Neural cell (in vitro differentiated cells): Measurements from ENCODE around the gene BEND7. TPM values are rescaled to one million over a fixed set of nuclear protein-coding genes. Genes with fewer than 3 reads are reported as not detected.

Source experiments
- H2AFZ ChIP-seq: fragments of 200-600, 300-800 bp; sonication (generic), shearing (Covaris generic); 2 replicates; pipeline ENCODE4 v1.6.0; 2014; ENCODE audit warnings: low read depth, mild to moderate bottlenecking, antibody characterized with exemption, low read length, moderate library complexity
- H3F3A ChIP-seq: fragments of 200-600 bp; shearing (Covaris generic); 2 replicates; pipeline ENCODE4 v1.6.1; 2016; ENCODE audit warnings: mild to moderate bottlenecking, moderate library complexity, mixed read lengths, antibody characterized with exemption, low read length; ENCODE audit not compliant: insufficient read depth, poor library complexity, severe bottlenecking
- H3K27ac ChIP-seq: fragments of 200-600, 300-800 bp; sonication (generic), shearing (Covaris generic); 2 replicates; pipeline ENCODE4 v1.5.1; 2014; ENCODE audit warnings: mild to moderate bottlenecking, low read length, moderate library complexity
- H3K27me3 ChIP-seq: fragments of 300-800, 200-600 bp; sonication (generic), shearing (Covaris generic); 2 replicates; pipeline ENCODE4 v1.6.0; 2014; ENCODE audit warnings: mild to moderate bottlenecking, low read depth, low read length, moderate library complexity; ENCODE audit not compliant: insufficient read depth
- H3K36me3 ChIP-seq: fragments of 300-800, 200-600 bp; sonication (generic), shearing (Covaris generic); 2 replicates; pipeline ENCODE4 v1.5.1; 2014; ENCODE audit warnings: mild to moderate bottlenecking, antibody characterized with exemption, low read length, moderate library complexity; ENCODE audit not compliant: insufficient read depth
- H3K4me2 ChIP-seq: fragments of 300-800, 200-600 bp; sonication (generic), shearing (Covaris generic); 2 replicates; pipeline ENCODE4 v1.6.0; 2014; ENCODE audit warnings: mild to moderate bottlenecking, low read length
- H3K4me3 ChIP-seq: fragments of 300-800, 200-600 bp; sonication (generic), shearing (Covaris generic); 2 replicates; pipeline ENCODE4 v1.5.1; 2014; ENCODE audit warnings: mild to moderate bottlenecking, low read length, moderate library complexity
- H3K79me2 ChIP-seq: fragments of 200-600 bp; shearing (Covaris generic); replicated peaks from 2 replicates; pipeline ENCODE4 v1.6.0; 2014; ENCODE audit warnings: mild to moderate bottlenecking, low read length, moderate library complexity; ENCODE audit not compliant: insufficient read depth
- H3K9ac ChIP-seq: fragments of 300-800, 200-600 bp; sonication (generic), shearing (Covaris generic); 2 replicates; pipeline ENCODE4 v1.6.1; 2016; ENCODE audit warnings: mild to moderate bottlenecking, low read length, mixed read lengths
- H3K9me2 ChIP-seq: fragments of 200-600 bp; shearing (Covaris generic); 2 replicates; pipeline ENCODE4 v1.6.1; 2016; ENCODE audit warnings: mild to moderate bottlenecking, low read length, mixed read lengths; ENCODE audit not compliant: insufficient read depth
- H3K9me3 ChIP-seq: fragments of 200-600, 300-800 bp; sonication (generic), shearing (Covaris generic); 2 replicates; pipeline ENCODE4 v1.6.1; 2016; ENCODE audit warnings: mild to moderate bottlenecking, mixed run types, low read length, moderate library complexity, mixed read lengths
- H4K20me1 ChIP-seq: fragments of 200-600 bp; shearing (Covaris generic); 2 replicates; pipeline ENCODE4 v1.6.1; 2016; ENCODE audit warnings: mild to moderate bottlenecking, mixed run types; ENCODE audit not compliant: insufficient read depth
- CTCF ChIP-seq: fragments of 450-650 bp; IDR thresholded peaks from 2 replicates; pipeline ENCODE4 v1.5.1; 2014; ENCODE audit warnings: antibody characterized with exemption, mild to moderate bottlenecking, moderate library complexity; ENCODE audit not compliant: poor library complexity, severe bottlenecking
- EP300 ChIP-seq: fragments of 450-650 bp; conservative IDR thresholded peaks from 2 replicates; pipeline ENCODE4 v1.6.1; 2014; ENCODE audit warnings: antibody characterized with exemption, mild to moderate bottlenecking, moderate library complexity; ENCODE audit not compliant: poor library complexity, severe bottlenecking
- EZH2 ChIP-seq: fragments of 200-600, 300-800 bp; shearing (Covaris generic), sonication (generic); IDR thresholded peaks from 2 replicates; pipeline ENCODE4 v1.6.1; 2014; ENCODE audit warnings: antibody characterized with exemption, low read length, borderline replicate concordance, mild to moderate bottlenecking; ENCODE audit not compliant: insufficient read depth, poor library complexity, severe bottlenecking
- MXI1 ChIP-seq: fragments of 450-650 bp; conservative IDR thresholded peaks from 2 replicates; pipeline ENCODE4 v1.6.1; 2014; ENCODE audit warnings: antibody characterized with exemption, mild to moderate bottlenecking; ENCODE audit not compliant: poor library complexity, severe bottlenecking
- POLR2AphosphoS5 ChIP-seq: IDR thresholded peaks from 2 replicates; pipeline ENCODE4 v1.6.1; 2012
- RAD21 ChIP-seq: fragments of 450-650 bp; conservative IDR thresholded peaks from 2 replicates; pipeline ENCODE4 v1.6.1; 2014; ENCODE audit warnings: antibody characterized with exemption, mild to moderate bottlenecking, moderate library complexity
- REST ChIP-seq: IDR thresholded peaks from 2 replicates; pipeline ENCODE4 v1.6.1; 2012; ENCODE audit warnings: borderline replicate concordance
- SMC3 ChIP-seq: fragments of 450-650 bp; conservative IDR thresholded peaks from 2 replicates; pipeline ENCODE4 v1.6.1; 2014; ENCODE audit warnings: antibody characterized with exemption, mild to moderate bottlenecking, moderate library complexity; ENCODE audit not compliant: poor library complexity
- TAF1 ChIP-seq: IDR thresholded peaks from 2 replicates; pipeline ENCODE4 v1.6.1; 2012; ENCODE audit warnings: low read depth
- polyA plus RNA-seq: library from polyadenylated mRNA; depleted of rRNA; stranded (reverse); fragments of >200 nt; gene quantifications from 2 replicates; pipeline ENCODE4 v1.2.3, GENCODE V29; 2014

The BEND7 gene
- polyA plus RNA-seq, 1 donor from 2014 or later: 5.1 TPM

GRCh38 chr10:13441476-13441875 is 87.3 kb downstream of the BEND7 start:
- H3F3A ChIP-seq: no peaks in the 10 kb centered on the region
- H3K27ac ChIP-seq: no peak overlapping the region
- no peaks in the 10 kb centered on the region for H4K20me1 ChIP-seq
- no peaks in the 10 kb centered on the region for H3K9me3 ChIP-seq
- TF ChIP-seq MXI1: no peak
- no peak for TF ChIP-seq RAD21
- no peak for TF ChIP-seq CTCF
- no peak for TF ChIP-seq POLR2AphosphoS5
- TF ChIP-seq REST: no peak
- no peak for TF ChIP-seq SMC3
- no peak for TF ChIP-seq EP300
- TF ChIP-seq EZH2: no peak
- no peak for TF ChIP-seq TAF1
- H3K4me2 ChIP-seq: no peak overlapping the region
- H3K79me2 ChIP-seq: no peaks in the 10 kb centered on the region
- no peak overlapping the region for H2AFZ ChIP-seq
- no peak overlapping the region for H3K4me3 ChIP-seq
- no peak overlapping the region for H3K9ac ChIP-seq
- H3K9me2 ChIP-seq: no peaks in the 10 kb centered on the region
- no peaks in the 10 kb centered on the region for H3K36me3 ChIP-seq
- peaks cover 18% of the 10 kb centered on the region for H3K27me3 ChIP-seq

GRCh38 chr10:13440185-13441061 is 88.4 kb downstream of the BEND7 start:
- Histone ChIP-seq H3K36me3 (no peaks in the 10 kb centered on the region), H3K27me3 (peaks cover 18% of the 10 kb centered on the region), H2AFZ (no peak overlapping the region)

More at GRCh38 chr10:13440185-13441061, 88.4 kb downstream of the BEND7 start:
- Histone ChIP-seq H3K79me2 (no peaks in the 10 kb centered on the region), H3F3A (no peaks in the 10 kb centered on the region), H3K4me2 (no peak overlapping the region), H3K9me3 (no peaks in the 10 kb centered on the region), H3K27ac (no peak overlapping the region), H4K20me1 (no peaks in the 10 kb centered on the region), H3K4me3 (peak overlapping the region; percentile 53), H3K9me2 (no peaks in the 10 kb centered on the region), H3K9ac (peak overlapping the region; percentile 16)
- no peak for TF ChIP-seq TAF1
- TF ChIP-seq CTCF: peak; percentile 77
- no peak for TF ChIP-seq MXI1
- no peak for TF ChIP-seq EP300
- peak; percentile 67 for TF ChIP-seq SMC3
- no peak for TF ChIP-seq EZH2
- TF ChIP-seq RAD21: peak; percentile 51
- no peak for TF ChIP-seq REST
